ENCODE measurements around the gene C1QTNF9. TPM values are rescaled to one million over a fixed set of nuclear protein-coding genes. Genes with fewer than 3 reads are reported as not detected.
"Not testable (repeated sequence)": the region's sequence is repeated elsewhere in the genome, so short reads cannot be mapped to it uniquely, and the experiment has no call there.

C1QTNF9 gene
- total and polyA plus RNA-seq, 2 of the 4 experiments (the other 2 are of a cell fraction) = 0.18 to 0.21 TPM

GRCh38 chr13:24318878-24319277 is 9.5 kb downstream of the C1QTNF9 start:
- H2BK120ac ChIP-seq (ENCODE audit: low read depth, low read length); H2BK15ac ChIP-seq (ENCODE audit: low read depth, low read length); ATAC-seq (ENCODE audit: low read depth); H3K9me3 ChIP-seq (ENCODE audit: control insufficient read depth, insufficient read depth, low read length); H2BK20ac ChIP-seq (ENCODE audit: low read depth, low read length); H3K18ac ChIP-seq (ENCODE audit: low read depth, low read length); POLR2A ChIA-PET (ENCODE audit: unreplicated experiment); H3K79me1 ChIP-seq (ENCODE audit: low read depth in 1 of 2, low read length in 2 of 2); H2BK5ac ChIP-seq (ENCODE audit: low read depth, low read length, poor library complexity, severe bottlenecking); H3K4me3 ChIP-seq (ENCODE audit: insufficient read depth, low read depth, low read length); H3K23ac ChIP-seq (ENCODE audit: low read depth, low read length); H3K36me3 ChIP-seq (ENCODE audit: control insufficient read depth, insufficient read depth, low read length); in situ Hi-C loops (cut with MboI; ENCODE audit: low sequenced_read_pairs); DNase-seq; H2AFZ ChIP-seq (replicated peaks; ENCODE audit: low read length, poor library complexity); H3K14ac ChIP-seq (replicated peaks; ENCODE audit: low read depth, low read length); H4K20me1 ChIP-seq (ENCODE audit: insufficient read depth, low read length); H3K27me3 ChIP-seq (ENCODE audit: control insufficient read depth, insufficient read depth, low read length); CTCF ChIA-PET; H3K4ac ChIP-seq (ENCODE audit: low read depth, low read length); H3K4me1 ChIP-seq (ENCODE audit: control insufficient read depth, insufficient read depth, low read length); BruUV-seq (replicated peaks); H3K56ac ChIP-seq (ENCODE audit: extremely low read depth, insufficient read depth, low read length); H2AK5ac ChIP-seq (ENCODE audit: low read depth, low read length); H3K4me2 ChIP-seq (ENCODE audit: low read depth, low read length); H3K27ac ChIP-seq (ENCODE audit: insufficient read depth, low read length); H4K8ac ChIP-seq (ENCODE audit: low read depth in 2 of 2, low read length in 2 of 2); H3K9me1 ChIP-seq (ENCODE audit: insufficient read depth, low read length); dilution Hi-C loops (cut with HindIII; ENCODE audit: low sequenced_read_pairs, unreplicated experiment); H2AK9ac ChIP-seq (replicated peaks; ENCODE audit: low read depth, low read length, poor library complexity); H3K9ac ChIP-seq (ENCODE audit: low read depth, low read length); intact Hi-C loops (cut with micrococcal nuclease); H4K5ac ChIP-seq (ENCODE audit: low read depth, low read length); H4K91ac ChIP-seq (ENCODE audit: insufficient read depth, low read depth, low read length): not testable (repeated sequence)
- WGBS, 2 experiments (ENCODE audit: extremely low coverage in 2 of 2, insufficient read length in 1 of 2) = no CpG with 5 or more reads among the region's 4 CpGs

GRCh38 chr13:24319641-24320040 is 10.3 kb downstream of the C1QTNF9 start:
- H3K4ac ChIP-seq (ENCODE audit: low read depth, low read length); H2AK5ac ChIP-seq (ENCODE audit: low read depth, low read length); H2AFZ ChIP-seq (replicated peaks; ENCODE audit: low read length, poor library complexity); H4K91ac ChIP-seq (ENCODE audit: insufficient read depth, low read depth, low read length); H3K27me3 ChIP-seq (ENCODE audit: control insufficient read depth, insufficient read depth, low read length); H2BK5ac ChIP-seq (ENCODE audit: low read depth, low read length, poor library complexity, severe bottlenecking); H3K4me1 ChIP-seq (ENCODE audit: control insufficient read depth, insufficient read depth, low read length); BruUV-seq (replicated peaks); ATAC-seq (ENCODE audit: low read depth); H3K14ac ChIP-seq (replicated peaks; ENCODE audit: low read depth, low read length); H3K9me1 ChIP-seq (ENCODE audit: insufficient read depth, low read length); H3K79me1 ChIP-seq (ENCODE audit: low read depth in 1 of 2, low read length in 2 of 2); H2AK9ac ChIP-seq (replicated peaks; ENCODE audit: low read depth, low read length, poor library complexity); H2BK15ac ChIP-seq (ENCODE audit: low read depth, low read length); H4K20me1 ChIP-seq (ENCODE audit: insufficient read depth, low read length); H3K56ac ChIP-seq (ENCODE audit: extremely low read depth, insufficient read depth, low read length); dilution Hi-C loops (cut with HindIII; ENCODE audit: low sequenced_read_pairs, unreplicated experiment); H3K23ac ChIP-seq (ENCODE audit: low read depth, low read length); in situ Hi-C loops (cut with MboI; ENCODE audit: low sequenced_read_pairs); CTCF ChIA-PET; H2BK120ac ChIP-seq (ENCODE audit: low read depth, low read length); H3K36me3 ChIP-seq (ENCODE audit: control insufficient read depth, insufficient read depth, low read length); H4K5ac ChIP-seq (ENCODE audit: low read depth, low read length); H3K4me2 ChIP-seq (ENCODE audit: low read depth, low read length); H3K9ac ChIP-seq (ENCODE audit: low read depth, low read length); DNase-seq; H3K9me3 ChIP-seq (ENCODE audit: control insufficient read depth, insufficient read depth, low read length); intact Hi-C loops (cut with micrococcal nuclease); H3K18ac ChIP-seq (ENCODE audit: low read depth, low read length); H2BK20ac ChIP-seq (ENCODE audit: low read depth, low read length); POLR2A ChIA-PET (ENCODE audit: unreplicated experiment); H3K4me3 ChIP-seq (ENCODE audit: insufficient read depth, low read depth, low read length); H3K27ac ChIP-seq (ENCODE audit: insufficient read depth, low read length); H4K8ac ChIP-seq (ENCODE audit: low read depth in 2 of 2, low read length in 2 of 2): not testable (repeated sequence)
- WGBS, 2 experiments (ENCODE audit: extremely low coverage in 2 of 2, insufficient read length in 1 of 2) = no CpG with 5 or more reads among the region's 6 CpGs

Measured in IMR-90 (cell line).